GM23248 (cell line): ENCODE data around the gene IBTK.

Experiments used
- EZH2 ChIP-seq: fragments of 200-600 bp; sonication (generic); IDR thresholded peaks from 2 replicates; pipeline ENCODE4 v1.6.1; 2018; ENCODE audit warnings: antibody characterized with exemption, mild to moderate bottlenecking; ENCODE audit not compliant: insufficient read depth, poor library complexity, severe bottlenecking
- EZH2phosphoT487 ChIP-seq: fragments of 200-600 bp; sonication (generic); IDR thresholded peaks from 2 replicates; pipeline ENCODE4 v1.6.1; 2018; ENCODE audit warnings: antibody characterized with exemption, moderate library complexity, mild to moderate bottlenecking, low read depth; ENCODE audit not compliant: insufficient read depth

DNA sequence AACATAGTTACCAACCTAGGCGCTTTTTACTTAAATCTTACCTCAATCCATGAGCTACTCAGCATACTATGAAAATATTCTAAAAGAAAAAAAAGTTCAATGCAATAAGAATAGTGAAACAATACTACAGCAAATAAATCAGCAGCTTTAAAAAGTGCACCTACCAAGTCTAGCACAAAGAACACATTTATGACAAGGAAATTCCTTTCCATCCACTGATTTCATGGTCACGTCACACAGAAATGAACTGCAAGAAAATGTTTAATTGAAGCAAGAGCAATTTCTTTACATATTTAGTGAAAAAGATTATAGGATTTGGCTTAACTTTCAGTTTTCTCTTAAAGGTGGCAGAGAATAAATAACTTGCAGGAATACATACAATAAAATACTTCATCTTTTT, 36.2 kb downstream of the IBTK start:
- TF ChIP-seq EZH2: no peak
- TF ChIP-seq EZH2phosphoT487: no peak
